Heart left ventricle (tissue), 13 donors: Measurements from ENCODE around the gene RFX2.

Source experiments
- POLR2A ChIP-seq, 2 donors: fragments of 450-650 bp; IDR thresholded peaks; one replicate each; pipeline ENCODE4 v1.6.1; 2017; ENCODE audit warnings: antibody characterized with exemption in 2 of 2, mild to moderate bottlenecking in 2 of 2, moderate library complexity in 2 of 2
- TF ChIP-seq, protein P1 (sequence below), 12 donors: fragments of 200-600 bp; sonication (generic) in 4 of 12; IDR thresholded peaks; one replicate each; pipeline versions ENCODE4 v1.5.0 to v1.8.0; 2018 to 2022; ENCODE audit warnings: antibody characterized with exemption in 12 of 12, mild to moderate bottlenecking in 5 of 12
- donor health status: ischemic (EF 13 %, LVEDD 7.1; RV severe dilation, severe dysfunction).
- donor health status: DM: no; HTN: yes; CAD: no.
- donor health status: DM: no; HTN: no; CAD: no.
- donor health status: ischemic (EF 25% LVEDD 6.9; RV normal size, moderate dysfunction).
- donor health status: ischemic (EF 25% LVEDD 5.7; RV mildly dilated, moderate dysfunction).
- donor health status: ischemic (EF 35%, LVEDD 5.7; RV mildly dilated, moderate dysfunction).
- donor health status: nonischemic (EF 11% LVEDD 7.7; RV severe dilation, severe dysfunction).
- donor health status: DM: yes; HTN: yes; CAD: no.
- donor health status: PGD.
- donor health status: ischemic (EF 29% LVEDD 5.4; RV normal size, mild dysfunction).
- donor health status: nonischemic (EF 23%, LVEDD 6.1; RV moderate dilation, normal function).

DNA sequence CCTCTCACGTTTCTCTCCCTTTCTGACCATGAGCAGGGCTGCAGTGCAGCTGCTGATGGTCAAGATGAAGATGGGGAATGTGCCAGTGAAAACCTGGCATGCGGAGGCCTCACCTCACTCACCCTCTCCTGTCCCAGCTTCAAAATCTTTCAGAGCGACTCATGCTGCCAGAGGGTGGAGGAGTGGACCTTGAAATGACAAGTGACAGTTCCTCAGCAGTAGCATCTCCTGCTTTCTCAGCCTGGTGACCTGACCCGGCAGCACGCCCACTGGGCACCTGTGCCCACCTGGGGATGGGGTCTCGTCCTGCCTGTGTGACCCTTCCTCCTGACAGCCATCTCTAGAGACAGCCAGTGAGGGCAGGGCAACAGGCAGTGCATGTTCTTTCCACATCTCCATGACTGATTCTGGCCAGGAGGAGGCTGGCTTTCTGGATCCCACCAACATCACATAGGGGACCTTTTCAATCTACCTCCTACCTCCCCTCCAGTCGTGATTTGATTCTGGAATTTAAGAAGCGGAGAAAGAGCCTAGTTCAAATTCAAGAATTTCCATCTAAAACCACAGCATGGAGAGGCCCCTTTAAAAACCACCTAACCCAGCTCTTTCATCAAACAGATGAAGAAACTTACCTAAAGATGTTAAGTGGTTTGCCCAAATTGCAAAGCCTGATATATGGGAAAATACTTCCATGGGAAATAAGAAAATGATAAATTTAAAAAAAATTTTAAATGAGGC, 45.8 kb downstream of the RFX2 start:
- TF ChIP-seq, protein P1, sequence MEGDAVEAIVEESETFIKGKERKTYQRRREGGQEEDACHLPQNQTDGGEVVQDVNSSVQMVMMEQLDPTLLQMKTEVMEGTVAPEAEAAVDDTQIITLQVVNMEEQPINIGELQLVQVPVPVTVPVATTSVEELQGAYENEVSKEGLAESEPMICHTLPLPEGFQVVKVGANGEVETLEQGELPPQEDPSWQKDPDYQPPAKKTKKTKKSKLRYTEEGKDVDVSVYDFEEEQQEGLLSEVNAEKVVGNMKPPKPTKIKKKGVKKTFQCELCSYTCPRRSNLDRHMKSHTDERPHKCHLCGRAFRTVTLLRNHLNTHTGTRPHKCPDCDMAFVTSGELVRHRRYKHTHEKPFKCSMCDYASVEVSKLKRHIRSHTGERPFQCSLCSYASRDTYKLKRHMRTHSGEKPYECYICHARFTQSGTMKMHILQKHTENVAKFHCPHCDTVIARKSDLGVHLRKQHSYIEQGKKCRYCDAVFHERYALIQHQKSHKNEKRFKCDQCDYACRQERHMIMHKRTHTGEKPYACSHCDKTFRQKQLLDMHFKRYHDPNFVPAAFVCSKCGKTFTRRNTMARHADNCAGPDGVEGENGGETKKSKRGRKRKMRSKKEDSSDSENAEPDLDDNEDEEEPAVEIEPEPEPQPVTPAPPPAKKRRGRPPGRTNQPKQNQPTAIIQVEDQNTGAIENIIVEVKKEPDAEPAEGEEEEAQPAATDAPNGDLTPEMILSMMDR (IDR thresholded peaks at IDR 0.05): no peak
- TF ChIP-seq POLR2A (IDR thresholded peaks at IDR 0.05): no peak
